Measurements from ENCODE around the gene HMCN2. TPM values are rescaled to one million over a fixed set of nuclear protein-coding genes. Genes with fewer than 3 reads are reported as not detected.
"Not testable (repeated sequence)": the region's sequence is repeated elsewhere in the genome, so short reads cannot be mapped to it uniquely, and the experiment has no call there.

The HMCN2 gene
- total and polyA plus RNA-seq, 8 donors, result 0.31 to 3.9 (median 0.68) TPM

- H3K27me3 ChIP-seq, result peaks cover 0 to 13% of the 10 kb centered on the region in 2 donors
- H3K9me3 ChIP-seq, result no peaks in the 10 kb centered on the region
- intact Hi-C loops (cut with DNase I), result no loop called here
- H3K27ac ChIP-seq, result no peak overlapping the region
- no peak overlapping the region for H3K4me3 ChIP-seq
- no peak for ATAC-seq
- DNase-seq, result no peak
- H3K36me3 ChIP-seq, result no peaks in the 10 kb centered on the region
- no peak for TF ChIP-seq CTCF (IDR thresholded peaks at IDR 0.05)
- no peaks in the 10 kb centered on the region for H3K4me1 ChIP-seq
Observed at GRCh38 chr9:130254747-130255630, 10.6 kb upstream of the HMCN2 start.

GRCh38 chr9:130255631-130256134 is 9.9 kb upstream of the HMCN2 start:
- DNase-seq (no peak), ATAC-seq (no peak)
- Histone ChIP-seq H3K4me3 (no peak overlapping the region), H3K9me3 (no peaks in the 10 kb centered on the region), H3K4me1 (no peaks in the 10 kb centered on the region), H3K27ac (no peak overlapping the region), H3K27me3 (peaks cover 0 to 17% of the 10 kb centered on the region in 2 donors), H3K36me3 (no peaks in the 10 kb centered on the region)
- TF ChIP-seq CTCF (IDR thresholded peaks at IDR 0.05), result no peak
- intact Hi-C loops (cut with DNase I), result no loop called here

GRCh38 chr9:130256644-130257043 is 8.9 kb upstream of the HMCN2 start:
- no peak for DNase-seq
- no peak overlapping the region for H3K27ac ChIP-seq
- intact Hi-C loops (cut with DNase I), result no loop called here

GRCh38 chr9:130258137-130258536 is 7.4 kb upstream of the HMCN2 start:
- H3K9me3 ChIP-seq; ATAC-seq; H3K4me3 ChIP-seq; H3K36me3 ChIP-seq; H3K4me1 ChIP-seq; DNase-seq; H3K27ac ChIP-seq; intact Hi-C loops (cut with DNase I): not testable (repeated sequence)
- H3K27me3 ChIP-seq, result peaks cover 0 to 39% of the 10 kb centered on the region in 2 donors

More at GRCh38 chr9:130256644-130257043, 8.9 kb upstream of the HMCN2 start:
- peaks cover 0 to 24% of the 10 kb centered on the region in 2 donors for H3K27me3 ChIP-seq
- H3K4me1 ChIP-seq, result no peaks in the 10 kb centered on the region
- no peaks in the 10 kb centered on the region for H3K36me3 ChIP-seq
- no peaks in the 10 kb centered on the region for H3K9me3 ChIP-seq
- TF ChIP-seq CTCF (IDR thresholded peaks at IDR 0.05), result no peak
- H3K4me3 ChIP-seq, result no peak overlapping the region
- no peak for ATAC-seq

- TF ChIP-seq CTCF (IDR thresholded peaks at IDR 0.05), result no peak
- no peaks in the 10 kb centered on the region for H3K4me1 ChIP-seq
- no peak overlapping the region for H3K27ac ChIP-seq
- H3K9me3 ChIP-seq, result no peaks in the 10 kb centered on the region
- DNase-seq (no peak), ATAC-seq (no peak)
- H3K36me3 ChIP-seq, result no peaks in the 10 kb centered on the region
- no peak overlapping the region for H3K4me3 ChIP-seq
- intact Hi-C loops (cut with DNase I), result no loop called here
- H3K27me3 ChIP-seq, result peaks cover 7 to 48% of the 10 kb centered on the region in 2 donors
Observed at GRCh38 chr9:130259044-130259443, 6.5 kb upstream of the HMCN2 start.

Measured in left lung (tissue), 10 donors.